Measurements from ENCODE around the gene RHBDF2. TPM values are rescaled to one million over a fixed set of nuclear protein-coding genes. Genes with fewer than 3 reads are reported as not detected.

The RHBDF2 gene
- total RNA-seq, 1 donor from 2014 or later, result 0.79 TPM

GRCh38 chr17:76541739-76542454, 40.7 kb upstream of the RHBDF2 start:
- Histone ChIP-seq H2AFZ (replicated peaks) (no peak overlapping the region), H4K20me1 (ENCODE audit: low read depth) (no peaks in the 10 kb centered on the region), H3K4me1 (peaks cover 33% of the 10 kb centered on the region), H3K9me3 (ENCODE audit: low read depth) (no peaks in the 10 kb centered on the region), H3K79me2 (ENCODE audit: low read depth) (no peaks in the 10 kb centered on the region), H3K27ac (no peak overlapping the region), H3K4me3 (no peak overlapping the region), H3K4me2 (no peak overlapping the region), H3K9ac (no peak overlapping the region), H3K27me3 (peaks cover 58% of the 10 kb centered on the region), H3K36me3 (no peaks in the 10 kb centered on the region), H3F3A (ENCODE audit: low read depth) (peaks cover 21% of the 10 kb centered on the region)
- peak overlapping the region; percentile 78 for H3K27ac Mint-ChIP-seq
- peaks cover 57% of the 10 kb centered on the region for H3K4me1 Mint-ChIP-seq
- TF ChIP-seq CTCF (IDR thresholded peaks at IDR 0.05) (no peak), EZH2 (IDR thresholded peaks at IDR 0.05) (no peak), EZH2phosphoT487 (IDR thresholded peaks at IDR 0.05) (no peak)
- DNase-seq (ENCODE audit: low spot score), result no peak
- no peaks in the 10 kb centered on the region for H3K9me3 Mint-ChIP-seq
- H3K27me3 Mint-ChIP-seq (ENCODE audit: insufficient read depth, low read depth), result peaks cover 28% of the 10 kb centered on the region
- H3K36me3 Mint-ChIP-seq, result no peaks in the 10 kb centered on the region
- peak overlapping the region; percentile 18 for H3K4me3 Mint-ChIP-seq

DNA sequence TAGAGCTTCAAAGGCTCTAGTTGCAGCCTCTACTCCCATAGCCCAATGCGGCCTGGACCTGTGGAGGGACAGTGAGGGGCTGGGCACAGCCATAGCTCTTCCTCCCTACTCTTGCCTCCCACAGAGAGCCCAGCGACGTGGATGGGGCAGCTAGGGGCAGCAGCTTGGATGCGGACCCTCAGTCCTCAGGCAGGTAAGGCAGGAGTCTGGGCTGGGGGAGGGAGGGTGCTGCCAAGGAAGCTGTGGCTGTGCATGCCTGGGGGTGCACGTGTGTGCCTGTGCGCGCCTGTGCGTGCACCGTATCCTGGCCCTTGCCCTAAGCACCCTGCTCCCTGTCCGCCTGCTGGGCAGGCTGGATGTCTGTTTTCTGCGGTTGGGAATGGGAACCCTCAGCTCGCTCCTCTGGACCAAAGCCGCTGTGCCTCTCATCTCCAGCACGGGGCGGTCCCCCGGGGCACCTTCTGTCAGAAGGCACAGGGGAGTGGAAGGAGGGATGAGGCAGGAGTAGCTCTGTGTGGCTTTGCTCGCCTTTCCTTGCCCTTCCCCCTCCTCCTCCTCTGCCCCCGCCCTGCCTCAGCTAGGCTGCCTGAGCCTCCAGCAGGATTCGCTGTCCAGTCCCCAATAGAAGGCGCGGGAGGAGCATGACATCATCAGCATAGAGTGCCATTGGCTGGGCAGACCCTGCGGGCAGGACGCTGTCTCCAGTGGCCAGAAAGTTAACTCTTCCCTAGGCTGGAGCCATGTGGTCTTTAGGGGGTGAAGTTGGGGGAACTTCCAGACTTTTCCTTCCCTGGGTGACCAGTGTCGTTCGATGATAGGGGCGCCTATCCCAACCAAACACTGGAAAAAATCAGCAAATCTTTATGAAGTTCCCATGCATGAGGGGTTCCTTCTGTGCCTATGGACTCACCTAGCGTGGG, 39.4 kb upstream of the RHBDF2 start:
- Histone ChIP-seq H3K27ac (no peak overlapping the region), H3K4me2 (peak overlapping the region; percentile 81), H3K9ac (no peak overlapping the region), H3F3A (ENCODE audit: low read depth) (peaks cover 29% of the 10 kb centered on the region), H3K79me2 (ENCODE audit: low read depth) (no peaks in the 10 kb centered on the region), H3K4me3 (peak overlapping the region; percentile 39), H3K4me1 (peaks cover 33% of the 10 kb centered on the region), H3K36me3 (no peaks in the 10 kb centered on the region), H4K20me1 (ENCODE audit: low read depth) (peaks cover 3% of the 10 kb centered on the region), H3K9me3 (ENCODE audit: low read depth) (no peaks in the 10 kb centered on the region), H3K27me3 (peaks cover 67% of the 10 kb centered on the region), H2AFZ (replicated peaks) (no peak overlapping the region)
- H3K4me1 Mint-ChIP-seq, result peaks cover 58% of the 10 kb centered on the region
- H3K36me3 Mint-ChIP-seq, result no peaks in the 10 kb centered on the region
- peak overlapping the region; percentile 78 for H3K4me3 Mint-ChIP-seq
- peak; percentile 96 for DNase-seq (ENCODE audit: low spot score)
- H3K27ac Mint-ChIP-seq, result peak overlapping the region; percentile 94
- no peak for TF ChIP-seq EZH2phosphoT487 (IDR thresholded peaks at IDR 0.05)
- TF ChIP-seq EZH2 (IDR thresholded peaks at IDR 0.05), result no peak
- TF ChIP-seq CTCF (IDR thresholded peaks at IDR 0.05), result no peak
- H3K27me3 Mint-ChIP-seq (ENCODE audit: insufficient read depth, low read depth), result peaks cover 34% of the 10 kb centered on the region
- H3K9me3 Mint-ChIP-seq, result no peaks in the 10 kb centered on the region

DNA sequence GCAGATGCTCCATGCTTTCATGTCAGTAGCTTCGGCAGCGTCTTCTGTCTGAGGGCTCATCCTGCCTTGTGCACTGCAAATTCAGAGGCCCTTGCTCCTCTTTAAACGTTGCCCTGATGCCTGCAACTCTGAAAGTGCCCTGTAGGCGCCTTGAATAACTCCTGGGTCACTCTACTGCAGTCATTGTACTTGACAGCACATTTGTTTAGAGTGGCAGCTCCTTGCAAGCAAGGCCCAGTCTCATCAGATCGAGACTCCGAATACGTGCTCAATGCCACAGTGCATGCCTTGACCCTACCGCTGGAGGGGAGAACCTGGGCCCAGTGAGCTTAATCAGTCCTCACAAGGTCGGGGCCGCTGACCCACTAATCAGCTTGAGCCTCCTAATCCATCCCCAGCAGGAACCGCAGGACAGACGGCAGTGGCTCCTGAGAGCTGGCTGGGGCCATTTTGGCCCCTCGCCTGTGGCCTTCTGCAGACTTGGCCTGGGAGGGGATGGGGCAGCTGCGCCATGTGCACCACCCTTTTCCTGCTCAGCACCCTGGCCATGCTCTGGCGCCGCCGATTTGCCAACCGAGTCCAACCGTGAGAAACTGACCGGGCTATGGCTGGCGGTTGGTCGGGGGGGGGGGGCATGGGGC, 38.5 kb upstream of the RHBDF2 start, which contains the start of gene PRCD:
Gene PRCD, plus strand, starts transcription at position 414 of the 641 bp plus-strand sequence. Its CDS starts 98 bp downstream, at position 512.
- peak within 1 kb of the TSS; percentile 94 for H3K27ac Mint-ChIP-seq
- H3K27ac ChIP-seq, result no peak within 1 kb of the TSS

More for the DNA sequence above, 38.5 kb upstream of the RHBDF2 start, which contains the start of gene PRCD:
- H2AFZ ChIP-seq (replicated peaks), result no peak within 1 kb of the TSS
- H3K36me3 ChIP-seq, result no peaks in the 10 kb centered on the region
- peaks cover 63% of the 10 kb centered on the region for H3K4me1 Mint-ChIP-seq
- H4K20me1 ChIP-seq (ENCODE audit: low read depth), result peaks cover 3% of the 10 kb centered on the region
- peaks cover 69% of the 10 kb centered on the region for H3K27me3 ChIP-seq
- no peaks in the 10 kb centered on the region for H3K9me3 ChIP-seq (ENCODE audit: low read depth)
- no peaks in the 10 kb centered on the region for H3K36me3 Mint-ChIP-seq
- peak; percentile 47 for DNase-seq (ENCODE audit: low spot score)
- H3F3A ChIP-seq (ENCODE audit: low read depth), result peaks cover 29% of the 10 kb centered on the region
- no peak for TF ChIP-seq EZH2 (IDR thresholded peaks at IDR 0.05)
- TF ChIP-seq CTCF (IDR thresholded peaks at IDR 0.05), result peak; percentile 22
- no peak for TF ChIP-seq EZH2phosphoT487 (IDR thresholded peaks at IDR 0.05)
- H3K4me2 ChIP-seq, result peak within 1 kb of the TSS; percentile 81
- H3K4me3 Mint-ChIP-seq, result peak within 1 kb of the TSS; percentile 82
- H3K4me1 ChIP-seq, result peaks cover 33% of the 10 kb centered on the region
- H3K9ac ChIP-seq, result no peak within 1 kb of the TSS
- H3K27me3 Mint-ChIP-seq (ENCODE audit: insufficient read depth, low read depth), result peaks cover 34% of the 10 kb centered on the region
- no peaks in the 10 kb centered on the region for H3K79me2 ChIP-seq (ENCODE audit: low read depth)
- H3K4me3 ChIP-seq, result peak within 1 kb of the TSS; percentile 39
- H3K9me3 Mint-ChIP-seq, result no peaks in the 10 kb centered on the region

Data from neural progenitor cell (in vitro differentiated cells).